Measurements from ENCODE around the gene TIMM44.

TIMM44 gene

GRCh38 chr19:7975037-7975436, 31.6 kb upstream of the TIMM44 start:
- ATAC-seq: no peak
- TF ChIP-seq TOX (CRISPR knock-in tag; IDR thresholded peaks at IDR 0.05; ENCODE audit: borderline replicate concordance) (no peak), ISL1 (CRISPR knock-in tag; IDR thresholded peaks at IDR 0.05) (no peak), RARB (CRISPR knock-in tag; IDR thresholded peaks at IDR 0.05) (no peak), CSDC2 (CRISPR knock-in tag; IDR thresholded peaks at IDR 0.05) (no peak), SNAI2 (CRISPR knock-in tag; IDR thresholded peaks at IDR 0.05) (no peak), POU6F1 (CRISPR knock-in tag; IDR thresholded peaks at IDR 0.05; ENCODE audit: borderline replicate concordance, low read depth) (no peak), PPARA (CRISPR knock-in tag; IDR thresholded peaks at IDR 0.05; ENCODE audit: borderline replicate concordance) (no peak), ZNF8 (CRISPR knock-in tag; IDR thresholded peaks at IDR 0.05) (no peak), ZNF70 (CRISPR knock-in tag; IDR thresholded peaks at IDR 0.05) (no peak), CREB5 (CRISPR knock-in tag; IDR thresholded peaks at IDR 0.05; ENCODE audit: low read depth) (no peak), TSHZ2 (CRISPR knock-in tag; IDR thresholded peaks at IDR 0.05) (no peak), ZFP30 (CRISPR knock-in tag; IDR thresholded peaks at IDR 0.05) (no peak), ZC3H10 (CRISPR knock-in tag; IDR thresholded peaks at IDR 0.05) (no peak), ZFP3 (CRISPR knock-in tag; IDR thresholded peaks at IDR 0.05) (no peak), CSRNP3 (CRISPR knock-in tag; IDR thresholded peaks at IDR 0.05) (no peak), ZNF565 (CRISPR knock-in tag; conservative IDR thresholded peaks at IDR 0.05; ENCODE audit: low read depth) (no peak), BACH2 (CRISPR knock-in tag; IDR thresholded peaks at IDR 0.05; ENCODE audit: borderline replicate concordance) (no peak), TCF4 (CRISPR knock-in tag; IDR thresholded peaks at IDR 0.05; ENCODE audit: borderline replicate concordance) (no peak), ESRRG (CRISPR knock-in tag; IDR thresholded peaks at IDR 0.05) (no peak)

- ATAC-seq: no peak
Observed at GRCh38 chr19:7973883-7974282, 30.4 kb upstream of the TIMM44 start.

GRCh38 chr19:7971553-7972520, 28.4 kb upstream of the TIMM44 start:
- TF ChIP-seq CREB5 (CRISPR knock-in tag; IDR thresholded peaks at IDR 0.05; ENCODE audit: low read depth) (no peak), TCF4 (CRISPR knock-in tag; IDR thresholded peaks at IDR 0.05; ENCODE audit: borderline replicate concordance) (no peak), ZC3H10 (CRISPR knock-in tag; IDR thresholded peaks at IDR 0.05) (no peak), ARNTL (CRISPR knock-in tag; IDR thresholded peaks at IDR 0.05; ENCODE audit: borderline replicate concordance, low read depth) (no peak), POU6F1 (CRISPR knock-in tag; IDR thresholded peaks at IDR 0.05; ENCODE audit: borderline replicate concordance, low read depth) (no peak), ZNF565 (CRISPR knock-in tag; conservative IDR thresholded peaks at IDR 0.05; ENCODE audit: low read depth) (no peak), ISL1 (CRISPR knock-in tag; IDR thresholded peaks at IDR 0.05) (no peak), CSRNP3 (CRISPR knock-in tag; IDR thresholded peaks at IDR 0.05) (no peak), BACH2 (CRISPR knock-in tag; IDR thresholded peaks at IDR 0.05; ENCODE audit: borderline replicate concordance) (no peak)
- ATAC-seq: peak; percentile 9; the same call in 2 of the 3 replicates

More at GRCh38 chr19:7973883-7974282, 30.4 kb upstream of the TIMM44 start:
- TF ChIP-seq GLIS3 (CRISPR knock-in tag; IDR thresholded peaks at IDR 0.05): no peak
- no peak for TF ChIP-seq ZNF565 (CRISPR knock-in tag; conservative IDR thresholded peaks at IDR 0.05; ENCODE audit: low read depth)
